KOPT-K1 (cell line): ENCODE measurements around the gene KCNF1.

Source experiments
- H3K27ac ChIP-seq: fragments of 200-600 bp; sonication (generic); 2 replicates; pipeline ENCODE4 v1.5.1; 2016; ENCODE audit warnings: antibody characterized with exemption, mild to moderate bottlenecking, low read depth, low read length; ENCODE audit not compliant: poor library complexity, severe bottlenecking
- H3K36me3 ChIP-seq: fragments of 200-600 bp; sonication (generic); 2 replicates; pipeline ENCODE4 v1.5.1; 2017; ENCODE audit warnings: antibody characterized with exemption, mild to moderate bottlenecking, low read length, moderate library complexity; ENCODE audit not compliant: insufficient read depth
- H3K9me3 ChIP-seq: fragments of 200-600 bp; sonication (generic); 2 replicates; pipeline ENCODE4 v1.5.1; 2017; ENCODE audit warnings: antibody characterized with exemption, low read length, mild to moderate bottlenecking; ENCODE audit not compliant: insufficient read depth, poor library complexity, severe bottlenecking

Gene KCNF1

GRCh38 chr2:10932345-10933151, 20.8 kb downstream of the KCNF1 start:
- H3K27ac ChIP-seq, result no peak overlapping the region

GRCh38 chr2:10933700-10934225, 22.0 kb downstream of the KCNF1 start:
- H3K9me3 ChIP-seq, result peaks cover 9% of the 10 kb centered on the region
- H3K27ac ChIP-seq, result no peak overlapping the region
- H3K36me3 ChIP-seq, result no peaks in the 10 kb centered on the region

More at GRCh38 chr2:10932345-10933151, 20.8 kb downstream of the KCNF1 start:
- no peaks in the 10 kb centered on the region for H3K9me3 ChIP-seq
- no peaks in the 10 kb centered on the region for H3K36me3 ChIP-seq

- no peaks in the 10 kb centered on the region for H3K36me3 ChIP-seq
- H3K27ac ChIP-seq, result no peak overlapping the region
- peaks cover 16% of the 10 kb centered on the region for H3K9me3 ChIP-seq
Observed at GRCh38 chr2:10934308-10934978, 22.7 kb downstream of the KCNF1 start.

GRCh38 chr2:10934979-10935350, 23.2 kb downstream of the KCNF1 start:
- Histone ChIP-seq H3K27ac (no peak overlapping the region), H3K36me3 (no peaks in the 10 kb centered on the region), H3K9me3 (peaks cover 18% of the 10 kb centered on the region)

- H3K9me3 ChIP-seq, result peaks cover 23% of the 10 kb centered on the region
- H3K36me3 ChIP-seq, result no peaks in the 10 kb centered on the region
- H3K27ac ChIP-seq, result no peak overlapping the region
Observed at GRCh38 chr2:10935366-10935918, 23.7 kb downstream of the KCNF1 start.

GRCh38 chr2:10935953-10936942, 24.5 kb downstream of the KCNF1 start:
- Histone ChIP-seq H3K36me3 (no peaks in the 10 kb centered on the region), H3K27ac (no peak overlapping the region), H3K9me3 (peaks cover 23% of the 10 kb centered on the region)

- Histone ChIP-seq H3K36me3 (no peaks in the 10 kb centered on the region), H3K9me3 (peaks cover 23% of the 10 kb centered on the region), H3K27ac (no peak overlapping the region)
Observed at GRCh38 chr2:10939058-10939457, 27.3 kb downstream of the KCNF1 start.

GRCh38 chr2:10940596-10940995, 28.9 kb downstream of the KCNF1 start:
- H3K36me3 ChIP-seq, result no peaks in the 10 kb centered on the region
- peaks cover 23% of the 10 kb centered on the region for H3K9me3 ChIP-seq
- no peak overlapping the region for H3K27ac ChIP-seq

GRCh38 chr2:10941383-10941782, 29.6 kb downstream of the KCNF1 start:
- Histone ChIP-seq H3K27ac (no peak overlapping the region), H3K9me3 (peaks cover 23% of the 10 kb centered on the region), H3K36me3 (no peaks in the 10 kb centered on the region)

- H3K36me3 ChIP-seq, result no peaks in the 10 kb centered on the region
- H3K27ac ChIP-seq, result no peak overlapping the region
- peaks cover 6% of the 10 kb centered on the region for H3K9me3 ChIP-seq
Observed at GRCh38 chr2:10944799-10945198, 33.1 kb downstream of the KCNF1 start.

GRCh38 chr2:10946394-10946793, 34.7 kb downstream of the KCNF1 start:
- no peak overlapping the region for H3K27ac ChIP-seq
- no peaks in the 10 kb centered on the region for H3K36me3 ChIP-seq
- peaks cover 8% of the 10 kb centered on the region for H3K9me3 ChIP-seq

GRCh38 chr2:10947005-10947440, 35.3 kb downstream of the KCNF1 start:
- H3K9me3 ChIP-seq, result peaks cover 12% of the 10 kb centered on the region
- H3K36me3 ChIP-seq, result no peaks in the 10 kb centered on the region
- H3K27ac ChIP-seq, result no peak overlapping the region

- Histone ChIP-seq H3K27ac (no peak overlapping the region), H3K36me3 (no peaks in the 10 kb centered on the region), H3K9me3 (peaks cover 14% of the 10 kb centered on the region)
Observed at GRCh38 chr2:10947446-10948187, 35.9 kb downstream of the KCNF1 start.

- H3K27ac ChIP-seq, result no peak overlapping the region
- no peaks in the 10 kb centered on the region for H3K36me3 ChIP-seq
- peaks cover 18% of the 10 kb centered on the region for H3K9me3 ChIP-seq
Observed at GRCh38 chr2:10948188-10948564, 36.4 kb downstream of the KCNF1 start.
